ENCODE measurements around the gene RND2.

Gene RND2

GRCh38 chr17:42980274-42980765 lies 44.7 kb upstream of the RND2 start, which contains the start of gene RUNDC1:
RUNDC1 (plus strand) TSS chr17:42980565; CDS start chr17:42980577, 12 bp downstream.
- Histone ChIP-seq H3K27me3 (ENCODE audit: low read depth, low read length) (no peaks in the 10 kb centered on the region), H3K4me3 (ENCODE audit: low read length) (peak within 1 kb of the TSS; percentile 83), H2AFZ (ENCODE audit: low read depth, low read length) (0 out of 2 replicates have a peak within 1 kb of the TSS, but pooled peaks have one; percentile 19), H3K79me2 (ENCODE audit: low read length) (peaks cover 50% of the 10 kb centered on the region), H3K36me3 (replicated peaks; ENCODE audit: low read depth, low read length) (peaks cover 13% of the 10 kb centered on the region), H3K4me2 (ENCODE audit: low read length) (peak within 1 kb of the TSS; percentile 98), H3K4me1 (ENCODE audit: low read length) (peaks cover 51% of the 10 kb centered on the region), H3K9me3 (ENCODE audit: insufficient read depth, low read length) (no peaks in the 10 kb centered on the region), H4K20me1 (ENCODE audit: insufficient read depth, low read length) (peaks cover 5% of the 10 kb centered on the region; the same call in 1 of the 2 replicates), H3K27ac (ENCODE audit: low read length) (peak within 1 kb of the TSS; percentile 88), H3K9ac (ENCODE audit: low read length) (peak within 1 kb of the TSS; percentile 95)
- TF ChIP-seq CTCF (IDR thresholded peaks at IDR 0.05; ENCODE audit: low read depth, low read length) (no peak), EZH2phosphoT487 (IDR thresholded peaks at IDR 0.05; ENCODE audit: low read depth) (no peak)

- peak overlapping the region; percentile 88 for H3K27ac ChIP-seq (ENCODE audit: low read length)
- peaks cover 53% of the 10 kb centered on the region for H3K79me2 ChIP-seq (ENCODE audit: low read length)
- peaks cover 5% of the 10 kb centered on the region; the same call in 1 of the 2 replicates for H4K20me1 ChIP-seq (ENCODE audit: insufficient read depth, low read length)
- H3K9ac ChIP-seq (ENCODE audit: low read length), result peak overlapping the region; percentile 95
- H3K4me2 ChIP-seq (ENCODE audit: low read length), result peak overlapping the region; percentile 98
- no peaks in the 10 kb centered on the region for H3K27me3 ChIP-seq (ENCODE audit: low read depth, low read length)
- H3K4me1 ChIP-seq (ENCODE audit: low read length), result peaks cover 50% of the 10 kb centered on the region
- TF ChIP-seq EZH2phosphoT487 (IDR thresholded peaks at IDR 0.05; ENCODE audit: low read depth), result no peak
- TF ChIP-seq CTCF (IDR thresholded peaks at IDR 0.05; ENCODE audit: low read depth, low read length), result peak; percentile 22
- peaks cover 13% of the 10 kb centered on the region for H3K36me3 ChIP-seq (replicated peaks; ENCODE audit: low read depth, low read length)
- no peak overlapping the region for H2AFZ ChIP-seq (ENCODE audit: low read depth, low read length)
- no peaks in the 10 kb centered on the region for H3K9me3 ChIP-seq (ENCODE audit: insufficient read depth, low read length)
- H3K4me3 ChIP-seq (ENCODE audit: low read length), result peak overlapping the region; percentile 83
Observed at GRCh38 chr17:42980766-42981397, 44.1 kb upstream of the RND2 start.

GRCh38 chr17:42982266-42982665 lies 42.8 kb upstream of the RND2 start:
- Histone ChIP-seq H3K79me2 (ENCODE audit: low read length) (peaks cover 67% of the 10 kb centered on the region), H3K4me2 (ENCODE audit: low read length) (peak overlapping the region; percentile 98)

More at GRCh38 chr17:42982266-42982665, 42.8 kb upstream of the RND2 start:
- H3K4me1 ChIP-seq (ENCODE audit: low read length), result peaks cover 48% of the 10 kb centered on the region
- H3K27ac ChIP-seq (ENCODE audit: low read length), result no peak overlapping the region
- no peak overlapping the region for H2AFZ ChIP-seq (ENCODE audit: low read depth, low read length)
- no peaks in the 10 kb centered on the region for H3K27me3 ChIP-seq (ENCODE audit: low read depth, low read length)
- TF ChIP-seq EZH2phosphoT487 (IDR thresholded peaks at IDR 0.05; ENCODE audit: low read depth) (no peak), CTCF (IDR thresholded peaks at IDR 0.05; ENCODE audit: low read depth, low read length) (no peak)
- H3K4me3 ChIP-seq (ENCODE audit: low read length), result no peak overlapping the region; the same call in 1 of the 2 replicates
- no peak overlapping the region for H3K9ac ChIP-seq (ENCODE audit: low read length)
- peaks cover 5% of the 10 kb centered on the region; the same call in 1 of the 2 replicates for H4K20me1 ChIP-seq (ENCODE audit: insufficient read depth, low read length)
- H3K9me3 ChIP-seq (ENCODE audit: insufficient read depth, low read length), result no peaks in the 10 kb centered on the region
- H3K36me3 ChIP-seq (replicated peaks; ENCODE audit: low read depth, low read length), result peaks cover 22% of the 10 kb centered on the region
